A172 (cell line): ENCODE data around the gene DENND1A. TPM values are rescaled to one million over a fixed set of nuclear protein-coding genes. Genes with fewer than 3 reads are reported as not detected.

Experiments
- DNase-seq: peaks from one replicate; pipeline ENCODE4 v3.0.0-alpha.2; 2015; ENCODE audit warnings: low spot score
- total RNA-seq: library from RNA; depleted of rRNA; stranded (reverse); fragments of >200 nt; shearing (Covaris generic); gene quantifications from 2 replicates; pipeline ENCODE4 v1.2.3, GENCODE V29; 2014

Gene DENND1A
- total RNA-seq, 1 experiment from 2014 or later: 30.8 TPM

DNA sequence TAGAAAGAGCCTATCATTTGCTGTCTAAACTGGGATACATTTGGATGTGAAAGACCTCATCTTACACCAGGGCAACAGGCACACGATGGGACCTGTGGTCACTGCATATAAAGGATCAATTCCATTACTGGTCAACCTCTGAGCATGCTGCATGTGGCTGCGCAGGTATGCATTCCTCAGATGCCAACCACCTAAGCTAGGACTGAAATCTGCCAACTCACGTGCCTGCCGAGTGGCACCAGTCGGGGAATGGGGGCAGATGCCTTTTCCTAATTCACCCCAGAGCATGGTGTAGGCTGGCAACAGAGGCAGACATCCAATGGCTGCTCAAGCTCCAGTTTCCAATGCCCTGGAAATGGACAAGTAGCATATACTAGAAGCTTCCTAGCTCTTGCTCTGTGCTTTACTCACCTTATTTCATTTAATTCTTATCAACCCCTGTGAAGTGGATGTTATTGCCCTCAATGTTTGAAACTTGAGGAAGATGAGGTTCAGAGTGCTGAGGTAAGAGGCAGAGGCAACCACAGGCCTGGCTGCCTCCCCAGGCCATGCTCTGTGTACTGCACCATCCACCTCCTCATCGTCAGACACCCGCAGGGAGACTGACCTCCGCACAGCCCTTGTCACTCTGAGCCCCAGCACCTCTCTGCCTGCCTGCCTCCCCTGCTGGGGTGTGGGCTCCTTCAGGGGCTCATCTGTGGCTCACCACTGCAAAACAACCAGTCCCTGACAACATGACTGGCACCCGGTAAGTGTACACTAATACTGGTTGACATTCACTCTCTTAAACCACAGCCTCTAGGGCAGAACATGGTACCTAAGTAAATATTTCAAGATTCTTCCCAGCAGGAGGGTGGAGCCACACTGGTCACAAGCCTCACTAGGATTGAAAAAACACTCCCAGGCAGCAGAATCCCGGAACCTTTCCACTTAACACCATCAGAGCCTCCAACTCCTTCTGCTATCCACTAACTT lies 345.4 kb downstream of the DENND1A start:
- peak; percentile 20 for DNase-seq

DNA sequence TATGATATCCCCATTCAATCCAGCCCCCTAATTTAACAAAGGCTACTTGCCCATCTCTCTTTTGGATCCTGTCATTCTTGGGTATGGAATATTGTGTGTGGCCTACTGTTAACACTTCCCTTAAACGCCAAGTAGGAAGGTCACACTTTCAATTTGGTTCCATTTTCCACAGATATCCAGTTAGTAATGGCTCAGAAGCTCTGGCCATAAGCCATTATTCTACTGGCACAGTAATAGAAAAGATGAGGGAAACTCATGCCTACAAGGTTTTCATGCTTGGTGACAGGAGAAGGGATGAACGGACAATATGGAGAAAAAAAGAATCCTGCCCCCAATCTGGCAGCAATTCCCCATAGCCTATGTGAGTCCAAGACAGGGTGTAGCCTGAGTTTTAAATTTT lies 346.3 kb downstream of the DENND1A start:
- no peak for DNase-seq

DNA sequence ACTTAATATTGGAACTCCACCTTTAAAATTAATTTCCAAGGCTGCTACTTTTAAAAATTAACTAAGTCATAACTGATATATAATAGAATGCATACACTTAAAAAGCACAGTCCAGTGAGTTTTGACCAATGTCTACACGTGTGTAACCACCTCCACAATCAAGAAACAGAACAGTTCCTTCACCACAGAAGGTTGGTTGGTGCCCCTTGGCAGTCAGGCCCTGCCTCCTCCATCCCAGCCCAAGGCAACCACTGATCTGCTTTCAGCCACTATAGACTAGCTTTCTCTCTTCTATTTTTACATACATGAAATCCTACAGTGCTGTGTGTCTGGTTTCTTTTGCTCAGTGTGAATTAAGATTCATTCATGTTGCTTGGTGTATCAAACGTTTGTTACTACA lies 358.7 kb downstream of the DENND1A start:
- no peak for DNase-seq

- peak; percentile 34 for DNase-seq
These were observed 360.9 kb downstream of the DENND1A start for GRCh38 chr9:123568691-123569688.

DNA sequence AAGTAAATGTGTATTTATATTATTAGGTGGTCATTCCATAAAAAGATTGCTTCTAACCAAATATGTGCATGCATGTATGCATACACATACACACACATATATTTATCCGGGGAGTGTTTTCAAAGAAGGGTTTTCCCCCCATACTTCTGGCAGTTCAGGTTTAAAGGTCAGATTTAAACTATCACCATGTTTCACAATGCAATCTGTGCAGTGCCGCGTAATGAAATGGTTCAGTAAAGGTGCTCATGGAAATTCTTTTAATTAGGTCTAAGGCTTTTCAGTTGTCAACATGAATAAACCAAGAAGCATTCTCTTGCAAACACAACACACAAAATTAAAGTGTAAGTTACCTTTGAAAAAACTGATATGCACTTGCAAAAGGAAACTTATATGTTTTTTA lies 362.9 kb downstream of the DENND1A start:
- no peak for DNase-seq

- DNase-seq: no peak
These were observed 365.3 kb downstream of the DENND1A start for GRCh38 chr9:123564652-123565051.

DNA sequence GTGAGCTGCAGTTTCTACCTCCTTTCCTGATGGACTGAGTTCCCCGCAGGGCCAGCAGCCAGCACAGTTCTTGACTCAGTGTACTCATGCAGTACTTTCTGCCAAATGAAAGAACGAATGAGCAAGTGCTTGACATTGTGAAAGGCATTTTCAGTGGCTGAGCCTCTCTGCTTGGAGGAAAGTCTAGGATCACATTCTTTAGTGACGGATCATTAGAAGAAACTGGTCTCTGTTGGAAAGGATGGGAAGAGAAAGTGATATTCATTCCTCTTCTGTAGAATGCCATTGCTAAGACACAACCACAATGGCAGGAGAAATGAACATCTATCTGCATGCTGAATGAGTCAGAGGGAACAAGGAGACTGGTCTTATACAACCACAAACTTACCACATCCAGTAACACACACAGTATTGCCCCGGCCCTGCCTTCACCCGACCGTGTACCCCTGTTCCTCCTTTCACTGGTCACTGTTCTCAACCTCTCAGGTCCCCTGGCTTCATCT lies 367.0 kb downstream of the DENND1A start:
- peak; percentile 75 for DNase-seq

GRCh38 chr9:123561046-123561445 lies 368.9 kb downstream of the DENND1A start:
- no peak for DNase-seq

- DNase-seq: peak; percentile 42
These were observed 373.2 kb downstream of the DENND1A start for GRCh38 chr9:123556464-123557435.

DNA sequence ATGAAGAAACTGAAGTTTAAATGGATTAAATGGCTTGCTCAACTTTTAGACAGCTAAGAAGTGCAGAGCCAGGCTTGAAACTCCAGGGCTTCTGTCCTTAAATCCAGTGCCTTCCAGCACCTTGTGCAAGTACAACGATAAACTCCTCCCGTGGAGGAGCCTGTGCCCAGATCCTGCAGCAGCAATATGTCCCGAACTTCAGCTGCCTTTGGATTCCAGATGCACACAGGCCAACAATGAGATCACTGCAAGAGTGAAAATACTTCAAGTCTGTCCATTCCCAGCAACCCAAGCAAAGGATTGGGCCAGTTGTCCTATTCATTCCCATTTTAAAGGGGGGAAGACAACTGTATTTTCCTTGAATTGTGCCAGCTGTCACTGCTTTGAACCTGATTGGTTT lies 374.3 kb downstream of the DENND1A start:
- no peak for DNase-seq

DNA sequence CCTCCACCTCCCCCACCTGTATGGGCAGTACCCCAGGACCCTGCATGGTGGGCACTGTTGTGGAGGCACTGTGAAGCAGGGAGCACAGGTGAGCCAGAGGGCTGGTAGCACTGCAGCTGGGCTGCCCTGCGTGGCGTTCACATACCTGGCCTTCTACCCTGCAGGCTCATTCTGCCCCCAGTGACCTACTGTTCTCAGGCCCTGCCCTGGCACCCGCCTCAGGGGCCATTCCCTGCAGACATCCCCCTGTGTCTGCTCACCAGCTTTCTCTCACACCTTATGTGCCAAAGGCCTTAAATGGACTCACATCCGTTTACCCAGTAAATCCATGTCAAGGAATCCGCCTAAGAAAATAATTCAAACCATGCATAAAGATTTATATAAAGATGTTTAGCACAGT lies 377.4 kb downstream of the DENND1A start:
- no peak for DNase-seq

DNA sequence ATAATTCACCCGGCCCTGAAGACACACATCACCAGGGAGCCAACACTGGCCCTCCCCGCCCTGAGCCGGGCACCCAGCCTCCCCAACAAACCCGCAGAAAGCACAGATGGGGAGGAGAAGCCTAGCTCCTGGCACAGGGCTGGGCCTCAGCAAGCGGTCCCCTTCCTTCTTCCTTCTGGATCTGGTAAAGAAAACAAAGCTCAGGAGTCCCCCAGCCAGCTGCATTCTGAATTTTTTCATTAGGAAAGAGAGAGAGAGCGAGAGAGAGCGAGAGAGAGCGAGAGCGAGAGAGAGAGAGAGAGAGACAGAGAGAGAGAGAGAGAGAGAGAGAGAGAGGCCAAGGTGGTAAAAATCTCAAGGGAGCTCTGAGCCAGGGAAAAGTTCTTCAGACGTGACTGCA lies 378.2 kb downstream of the DENND1A start:
- DNase-seq: no peak

GRCh38 chr9:123550797-123551196 lies 379.1 kb downstream of the DENND1A start:
- no peak for DNase-seq

DNA sequence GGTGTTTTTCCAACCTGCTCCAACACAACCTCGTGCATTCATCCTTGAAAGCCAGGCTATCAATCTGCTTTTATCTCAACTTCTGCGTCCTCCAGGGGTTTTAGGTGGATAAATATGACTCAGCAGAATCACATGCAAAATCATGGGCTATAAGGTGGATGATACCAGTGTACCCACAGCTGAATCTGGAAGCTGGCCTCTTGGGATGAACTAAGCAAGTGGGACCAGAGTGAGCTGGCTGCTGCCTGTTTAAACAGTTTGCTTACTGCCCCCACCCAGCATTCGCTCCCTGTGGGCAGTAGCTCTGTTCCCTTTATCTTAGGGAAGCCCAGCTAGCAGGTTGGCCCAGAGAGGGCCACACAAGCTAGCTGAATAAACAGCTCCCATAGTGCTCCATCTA lies 379.9 kb downstream of the DENND1A start:
- DNase-seq: peak; percentile 63

- no peak for DNase-seq
These were observed 381.0 kb downstream of the DENND1A start for GRCh38 chr9:123548741-123549545.

DNA sequence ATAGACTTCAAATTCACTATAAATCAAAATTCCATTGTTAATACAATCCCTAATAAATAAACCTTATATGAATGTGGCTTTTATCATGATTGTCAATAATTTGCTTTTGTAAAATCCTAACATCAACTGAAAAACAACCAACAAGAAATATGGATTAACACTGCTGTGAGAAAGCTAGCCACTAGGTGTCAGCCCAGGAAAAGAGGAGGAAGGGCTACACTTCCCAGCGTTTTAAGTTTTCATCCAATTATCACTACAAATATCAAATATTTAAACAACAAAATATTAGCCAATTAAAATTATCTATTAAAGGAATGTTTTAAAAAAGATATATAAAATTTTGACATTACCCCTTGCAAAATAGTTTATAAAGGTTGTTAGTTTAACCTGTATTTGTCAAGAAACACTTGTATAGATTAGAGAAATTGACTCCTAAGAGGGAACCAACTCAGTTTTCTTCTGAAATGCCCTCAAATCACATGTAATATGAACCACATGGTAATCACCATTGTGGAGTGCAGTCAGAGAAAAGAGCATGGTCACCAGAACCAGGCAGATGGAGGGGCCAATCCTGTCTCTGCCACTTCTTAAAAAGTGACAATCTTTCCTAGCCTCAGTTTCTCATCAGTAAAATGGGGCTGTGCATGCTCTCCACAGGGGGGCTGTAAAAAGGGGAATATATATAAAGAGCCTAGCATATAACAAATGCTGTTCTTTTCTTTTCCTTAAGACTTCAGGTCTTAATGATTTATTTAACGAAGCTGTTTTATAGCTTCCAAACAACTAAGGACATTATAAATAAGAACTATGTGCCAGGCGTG lies 385.7 kb downstream of the DENND1A start:
- peak; percentile 49 for DNase-seq

DNA sequence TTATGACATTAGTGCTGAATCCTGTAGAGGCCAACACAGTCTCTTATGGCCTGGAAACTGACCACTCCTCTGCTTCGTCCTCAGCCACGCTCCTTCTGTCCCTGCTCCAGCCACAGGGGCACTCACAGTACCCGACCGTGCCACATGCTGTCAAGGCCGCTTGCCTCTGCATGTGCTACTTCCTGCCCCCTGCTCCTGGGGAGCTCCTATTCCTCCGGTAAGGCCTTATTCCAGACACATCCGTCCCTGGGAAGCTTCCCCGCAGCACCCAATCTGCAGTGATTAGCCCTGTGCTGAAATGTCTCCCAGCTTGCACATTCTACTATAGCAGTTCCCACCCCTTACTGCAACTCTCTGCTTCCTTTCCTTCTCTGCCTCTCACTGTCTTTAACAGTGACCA lies 386.4 kb downstream of the DENND1A start:
- no peak for DNase-seq

DNA sequence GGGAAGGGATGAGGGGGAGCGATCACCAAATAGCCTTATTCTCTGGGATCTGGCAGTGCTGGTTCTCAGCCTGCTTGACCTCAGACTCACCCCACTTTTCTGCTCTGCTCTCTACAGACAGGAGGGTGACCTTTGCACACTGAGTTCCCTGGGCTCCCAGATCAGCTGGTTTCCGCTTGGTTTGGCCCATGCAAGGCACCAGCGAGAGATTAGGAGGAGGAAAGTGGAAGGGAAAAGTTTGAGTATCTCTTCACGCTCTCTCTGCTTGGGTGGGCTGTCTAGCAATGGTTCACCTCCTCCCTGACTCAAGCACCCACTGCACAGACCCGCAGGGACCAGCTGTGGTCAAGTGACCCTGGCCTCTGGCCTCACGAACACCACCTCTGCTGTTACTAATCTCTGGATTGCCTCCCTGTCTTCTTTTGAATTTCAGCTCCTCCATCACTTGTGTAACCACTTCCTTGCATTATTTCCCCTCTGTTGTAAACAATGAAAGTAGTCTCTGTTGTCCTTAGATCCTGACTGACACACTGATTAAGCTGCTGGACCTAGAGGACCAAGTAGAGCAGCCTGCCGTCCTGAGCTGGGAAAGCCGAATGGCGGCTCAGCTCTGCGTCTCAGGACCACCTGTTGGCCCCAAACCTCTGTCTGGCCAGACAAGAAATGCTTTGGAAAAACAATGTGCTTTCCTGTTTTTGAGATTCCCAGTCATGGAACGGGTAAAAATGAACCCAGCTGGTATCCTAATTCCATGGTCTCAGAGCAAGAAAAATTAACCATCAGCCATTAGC lies 387.3 kb downstream of the DENND1A start:
- DNase-seq: no peak
